Hematopoietic multipotent progenitor cell treated with erythropoietin and hydrocortisone succinate and interleukin-3 and kit ligand, for 8 days (in vitro differentiated cells): ENCODE measurements around the gene ACBD3.
"Not testable (repeated sequence)": the region's sequence is repeated elsewhere in the genome, so short reads cannot be mapped to it uniquely, and the experiment has no call there.

ENCODE experiments used
- DNase-seq: peaks from one replicate; pipeline ENCODE4 v3.0.0-alpha.2; 2015

The ACBD3 gene

DNA sequence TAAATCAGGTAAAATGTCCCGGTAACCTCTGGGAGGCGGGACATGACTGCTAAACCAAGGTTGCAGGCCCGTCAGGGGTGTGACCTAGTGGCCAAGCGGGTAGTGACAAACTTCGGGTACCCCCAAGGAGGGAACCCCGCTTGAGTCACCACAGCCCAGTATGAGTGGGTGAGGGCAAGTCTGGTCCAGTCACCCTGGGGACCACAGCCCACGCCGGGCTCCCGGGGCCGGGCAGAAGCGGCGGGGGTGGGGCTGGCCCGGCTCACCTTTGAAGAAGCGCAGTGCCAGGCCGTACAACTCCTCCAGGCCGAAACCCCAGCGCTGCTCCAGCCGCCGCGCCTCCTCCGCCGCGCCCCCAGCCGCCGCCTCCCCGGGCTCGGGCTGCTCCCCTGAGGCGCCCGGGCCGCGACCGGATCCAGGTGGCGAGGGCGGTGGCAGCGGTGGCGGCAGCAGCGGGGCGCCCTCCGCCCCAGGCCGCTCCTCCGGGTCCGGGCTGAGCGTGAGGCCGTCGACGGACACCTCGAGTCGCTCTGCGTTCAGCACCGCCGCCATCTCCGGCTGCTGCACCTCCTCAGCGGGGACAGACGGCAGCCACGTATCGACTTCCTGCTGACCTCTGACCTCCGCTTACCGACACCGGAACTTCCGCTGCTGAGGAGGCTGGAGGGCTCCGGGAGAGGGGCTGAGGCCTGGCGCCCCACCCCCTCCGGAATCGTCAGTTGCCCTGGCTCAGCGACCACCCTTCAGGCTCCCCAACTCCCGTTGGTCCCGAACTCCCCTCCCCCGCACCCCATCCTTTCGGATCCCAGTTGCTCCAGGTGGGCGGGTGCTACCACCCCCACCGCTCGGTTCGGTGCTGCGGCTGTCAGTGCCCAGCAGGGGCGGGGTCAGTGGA is at the start of gene ACBD3:
Gene ACBD3 (minus strand): TSS at position 618 of the 895 bp plus-strand sequence. CDS start 66 bp downstream, at position 552.
- DNase-seq, result peak; percentile 88

DNA sequence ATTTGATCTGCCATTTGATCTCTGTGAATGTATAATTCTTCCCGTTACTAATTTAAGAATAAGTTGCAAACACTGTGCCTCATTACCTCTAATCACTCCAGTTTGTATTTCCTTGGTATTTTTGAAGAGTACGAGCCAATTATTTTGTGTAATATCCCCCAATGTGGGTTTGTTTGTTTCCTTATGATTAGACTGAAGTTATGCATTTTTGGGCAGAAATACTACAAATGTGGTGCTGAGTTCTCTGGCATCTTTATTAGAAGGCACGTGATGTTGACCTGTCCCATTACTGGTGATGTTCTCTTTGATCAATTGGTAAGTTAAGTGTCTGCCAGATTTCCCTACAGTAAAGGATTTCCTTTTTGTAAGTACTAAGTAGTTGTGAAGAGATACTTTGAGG is 47.3 kb upstream of the ACBD3 start:
- DNase-seq, result no peak

DNA sequence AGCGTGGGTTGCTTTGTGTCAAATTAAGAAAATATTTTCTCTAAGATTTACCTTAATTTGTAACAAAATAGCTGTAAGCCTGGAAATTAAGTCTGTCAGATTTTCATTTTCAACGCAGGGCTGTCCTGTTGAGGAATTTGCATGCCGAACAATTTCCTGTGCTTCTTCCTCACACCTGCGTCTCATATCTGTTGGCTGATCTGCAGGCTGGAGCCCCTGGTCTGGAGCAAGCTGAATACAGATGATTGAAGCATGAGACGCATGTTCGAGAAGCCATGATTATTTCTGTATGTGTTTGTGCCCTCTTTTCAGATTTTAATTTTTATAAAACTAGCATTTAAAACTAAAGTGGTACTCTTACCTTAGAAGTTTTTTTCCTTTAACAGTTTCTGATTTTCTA is 46.8 kb upstream of the ACBD3 start:
- DNase-seq, result no peak

DNA sequence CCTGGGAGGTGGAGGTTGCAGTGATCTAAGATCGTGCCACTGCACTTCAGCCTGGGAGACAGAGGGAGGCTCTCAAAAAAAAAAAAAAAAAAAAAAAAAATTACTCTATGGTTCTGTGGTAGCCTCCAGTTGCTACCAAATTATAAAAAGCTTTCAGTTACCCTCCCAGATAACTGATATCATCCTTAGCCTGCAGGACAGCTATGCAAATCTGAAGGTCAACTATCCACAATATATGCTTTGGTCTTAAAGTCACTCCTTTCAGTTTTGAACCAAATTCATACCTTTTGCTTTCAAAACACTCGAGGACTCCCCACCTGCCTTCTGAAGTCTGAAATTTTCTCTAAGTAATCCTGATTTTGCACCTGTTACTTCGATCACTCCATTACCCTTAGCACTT is 40.1 kb upstream of the ACBD3 start:
- no peak for DNase-seq

DNA sequence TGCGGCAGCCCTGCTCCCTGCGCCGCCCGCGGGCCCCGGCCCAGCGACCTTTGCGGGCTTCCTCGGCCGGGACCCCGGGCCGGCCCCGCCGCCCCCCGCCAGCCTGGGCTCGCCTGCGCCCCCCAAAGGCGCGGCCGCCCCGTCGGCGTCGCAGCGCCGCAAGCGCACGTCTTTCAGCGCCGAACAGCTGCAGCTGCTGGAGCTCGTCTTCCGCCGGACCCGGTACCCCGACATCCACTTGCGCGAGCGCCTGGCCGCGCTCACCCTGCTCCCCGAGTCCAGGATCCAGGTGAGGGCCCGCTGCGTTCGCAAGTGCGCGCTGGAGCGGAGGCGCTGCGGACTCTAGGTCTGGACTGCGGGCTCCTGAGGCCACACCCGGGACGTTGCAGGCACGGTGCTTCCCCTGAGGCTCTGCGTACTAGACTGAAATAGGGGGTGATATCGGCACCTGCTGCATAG is 37.3 kb upstream of the ACBD3 start:
- no peak for DNase-seq

DNA sequence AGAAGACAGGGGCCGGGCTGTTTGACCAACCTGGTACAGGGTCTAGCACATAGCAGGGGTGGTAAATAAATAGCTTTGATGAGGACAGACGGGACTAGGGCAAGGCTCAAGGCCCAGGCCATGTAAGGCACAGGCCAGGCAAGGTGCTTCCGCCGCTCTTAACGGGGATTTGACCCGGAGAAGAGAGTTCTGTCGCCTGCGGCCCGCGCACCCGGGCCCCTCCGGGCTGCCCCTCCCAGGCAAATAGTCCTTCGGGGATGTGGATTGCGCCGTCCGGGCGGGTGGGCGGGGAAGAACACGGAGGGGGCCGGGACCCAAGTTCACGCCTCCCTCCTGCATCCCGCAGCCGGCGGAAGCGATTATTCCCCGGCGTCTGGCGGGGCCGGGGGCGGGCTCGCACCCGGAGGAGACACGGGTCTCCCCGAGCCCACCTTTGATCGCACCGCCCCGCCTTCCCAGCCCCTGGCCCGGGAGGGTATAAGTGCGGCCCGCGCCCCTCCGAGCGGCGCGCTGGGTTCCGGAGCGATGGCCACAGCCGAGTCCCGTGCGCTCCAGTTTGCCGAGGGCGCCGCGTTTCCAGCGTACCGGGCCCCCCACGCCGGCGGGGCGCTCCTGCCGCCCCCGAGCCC is 36.7 kb upstream of the ACBD3 start, which contains the start of gene MIXL1:
Gene MIXL1 (plus strand): TSS at position 508 of the 629 bp plus-strand sequence. CDS start 18 bp downstream, at position 526.
- DNase-seq, result no peak

DNA sequence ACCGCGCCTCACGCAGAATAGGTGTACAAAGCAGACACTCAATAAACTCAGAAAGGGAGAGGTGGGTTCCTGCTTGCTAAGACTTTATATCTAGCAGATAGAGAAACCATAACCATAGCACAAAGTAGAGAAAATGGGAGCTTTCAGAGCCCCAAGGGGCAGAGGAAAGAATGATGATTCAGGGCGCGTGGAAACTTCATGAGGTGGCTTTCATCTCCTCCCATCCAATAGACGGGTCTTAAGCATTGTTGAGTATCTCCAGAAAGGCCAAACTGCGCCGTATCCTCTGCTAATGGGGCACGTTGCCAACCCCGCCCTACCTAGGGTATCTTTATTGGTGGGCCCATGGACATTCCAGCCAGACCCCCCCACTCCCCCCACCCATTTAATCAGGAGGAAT is 36.1 kb upstream of the ACBD3 start:
- DNase-seq, result no peak

DNA sequence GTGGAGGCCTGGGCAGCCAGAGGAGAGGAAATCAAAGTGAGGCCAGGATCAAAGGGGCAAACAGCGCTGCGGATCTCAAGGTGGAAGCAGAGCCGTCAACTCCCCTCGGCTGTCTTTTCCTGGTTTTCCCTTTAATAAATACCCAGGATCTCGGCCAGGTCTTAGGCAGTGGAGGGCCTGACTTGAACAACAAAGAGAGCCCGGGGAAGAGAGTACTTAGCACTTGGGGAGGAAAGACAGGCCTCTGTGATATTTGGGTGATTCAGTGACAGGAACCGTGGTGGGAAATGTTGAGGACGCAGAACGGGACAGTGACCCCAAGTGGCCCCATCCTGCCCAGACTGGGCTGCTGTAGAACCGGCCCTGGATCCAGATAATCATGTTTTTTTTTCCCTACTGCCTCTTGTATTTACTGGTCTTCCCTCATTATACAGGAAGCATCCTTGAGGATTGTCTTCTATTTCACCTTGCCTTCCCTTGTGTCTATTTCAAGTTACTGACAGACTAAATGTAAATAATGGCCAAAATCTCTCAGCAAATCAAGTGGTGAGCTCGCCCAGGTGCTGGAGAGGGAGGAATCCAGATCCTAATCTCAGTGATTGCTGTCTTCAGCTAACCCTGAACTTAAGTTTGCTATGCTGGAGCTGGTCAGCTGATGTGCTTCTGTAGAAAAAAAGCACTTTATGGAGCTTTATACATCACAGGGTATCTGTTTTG is 34.1 kb upstream of the ACBD3 start:
- no peak for DNase-seq

DNA sequence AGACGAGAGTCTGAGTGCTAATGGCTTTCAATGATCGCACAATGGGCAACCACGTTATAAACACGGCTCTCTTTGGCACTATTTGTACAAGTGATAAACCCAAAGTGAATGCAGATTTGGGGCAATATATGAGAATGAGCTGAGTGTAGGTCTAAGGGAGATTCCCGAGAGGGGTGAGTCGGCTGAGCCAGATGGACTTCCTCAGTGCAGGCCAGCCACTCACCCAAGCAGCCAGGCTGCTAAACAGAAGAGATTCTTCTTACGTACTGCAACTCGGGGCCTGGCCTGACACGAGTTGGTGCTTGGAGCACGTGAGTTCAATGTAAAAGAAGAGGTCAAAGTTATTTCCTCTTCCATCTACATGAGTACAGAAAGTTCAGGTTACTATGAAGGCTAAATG is 30.7 kb upstream of the ACBD3 start:
- no peak for DNase-seq

DNA sequence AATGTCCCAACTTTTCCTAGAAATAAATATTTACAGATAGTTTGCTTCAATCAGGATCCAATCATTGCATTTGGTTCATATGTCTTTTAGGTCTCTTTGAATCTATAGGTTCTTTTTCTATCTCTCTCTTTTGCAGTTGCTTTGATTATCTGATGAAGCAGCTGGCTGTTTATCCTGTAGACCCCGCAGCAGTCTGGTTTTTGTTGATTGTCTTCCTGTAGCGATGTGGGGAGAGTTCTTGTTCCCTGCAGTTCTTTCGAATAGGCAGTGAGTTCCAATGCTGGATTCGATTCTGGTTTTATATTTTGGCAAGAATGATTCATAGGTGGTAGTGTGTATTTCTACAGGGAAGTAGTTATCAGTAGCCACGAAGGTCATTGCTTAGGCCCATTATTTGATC is 29.5 kb upstream of the ACBD3 start:
- peak; percentile 34 for DNase-seq

DNA sequence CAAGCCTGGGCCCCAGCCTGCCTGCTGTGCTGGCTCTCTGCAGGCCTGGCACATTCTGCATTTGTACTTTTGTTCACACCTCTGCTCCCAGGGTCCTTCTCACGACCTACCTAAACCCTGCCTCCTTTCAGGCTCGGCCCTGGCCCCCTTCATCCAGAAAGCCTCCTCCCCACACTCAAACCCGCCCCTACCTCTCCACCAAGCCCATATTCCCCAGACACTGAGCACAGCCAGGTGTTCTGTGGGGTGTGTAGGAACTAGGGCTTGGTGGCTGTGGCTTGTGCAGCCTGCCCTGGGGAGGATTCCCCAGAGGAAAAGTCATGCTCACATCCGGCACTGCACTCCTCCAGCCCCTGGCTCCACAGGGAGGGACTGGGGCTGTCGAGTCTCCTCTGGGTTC is 28.7 kb upstream of the ACBD3 start:
- DNase-seq, result no peak

DNA sequence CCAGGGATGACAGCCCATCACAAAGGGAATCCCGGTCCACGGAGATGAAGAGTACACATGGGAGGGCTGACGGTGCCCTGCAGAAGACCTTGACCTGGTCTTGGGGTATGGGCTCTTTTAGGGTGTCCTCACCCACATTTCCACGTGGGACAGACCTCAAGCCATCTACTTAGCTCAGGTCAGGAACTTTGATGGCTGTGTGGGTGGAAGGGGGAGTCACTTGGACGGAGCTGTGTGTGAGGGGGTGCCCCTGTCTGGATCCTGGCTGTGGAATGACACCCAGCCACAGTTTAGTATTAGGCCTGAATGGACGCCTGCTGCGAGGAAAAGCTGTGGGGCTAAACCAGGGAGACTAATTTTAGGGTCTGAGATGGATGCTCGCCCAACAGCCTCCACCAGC is 26.0 kb upstream of the ACBD3 start:
- DNase-seq, result no peak

DNA sequence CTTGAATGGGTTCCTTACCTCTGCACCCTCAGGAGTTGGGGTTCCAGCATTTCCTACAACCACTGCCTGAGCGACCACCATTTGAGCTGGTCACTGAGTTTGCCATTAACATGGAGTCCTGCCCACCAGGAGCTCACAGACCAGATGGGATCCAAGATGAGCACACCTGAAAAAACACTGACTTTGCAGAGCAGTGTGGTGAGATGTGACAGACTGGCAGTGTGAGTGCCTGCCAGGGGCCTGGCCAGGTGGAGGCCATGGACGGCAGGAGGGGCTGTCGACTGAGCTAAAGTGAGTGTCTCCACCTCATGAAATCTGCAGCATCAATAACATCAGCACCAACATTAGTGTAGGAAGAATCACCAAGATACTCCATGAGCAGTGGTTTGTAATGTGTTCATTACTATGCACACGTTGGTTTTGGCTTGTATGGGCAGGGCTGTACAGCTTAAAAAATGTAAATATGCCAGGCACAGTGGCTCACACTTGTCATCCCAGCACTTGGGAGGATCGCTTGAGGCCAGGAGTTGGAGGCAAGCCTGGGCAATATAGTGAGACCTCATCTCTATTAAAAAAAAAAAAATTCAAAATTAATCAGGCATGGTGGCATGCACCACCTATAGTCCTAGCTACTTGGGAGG is 24.8 kb upstream of the ACBD3 start:
- DNase-seq, result no peak

DNA sequence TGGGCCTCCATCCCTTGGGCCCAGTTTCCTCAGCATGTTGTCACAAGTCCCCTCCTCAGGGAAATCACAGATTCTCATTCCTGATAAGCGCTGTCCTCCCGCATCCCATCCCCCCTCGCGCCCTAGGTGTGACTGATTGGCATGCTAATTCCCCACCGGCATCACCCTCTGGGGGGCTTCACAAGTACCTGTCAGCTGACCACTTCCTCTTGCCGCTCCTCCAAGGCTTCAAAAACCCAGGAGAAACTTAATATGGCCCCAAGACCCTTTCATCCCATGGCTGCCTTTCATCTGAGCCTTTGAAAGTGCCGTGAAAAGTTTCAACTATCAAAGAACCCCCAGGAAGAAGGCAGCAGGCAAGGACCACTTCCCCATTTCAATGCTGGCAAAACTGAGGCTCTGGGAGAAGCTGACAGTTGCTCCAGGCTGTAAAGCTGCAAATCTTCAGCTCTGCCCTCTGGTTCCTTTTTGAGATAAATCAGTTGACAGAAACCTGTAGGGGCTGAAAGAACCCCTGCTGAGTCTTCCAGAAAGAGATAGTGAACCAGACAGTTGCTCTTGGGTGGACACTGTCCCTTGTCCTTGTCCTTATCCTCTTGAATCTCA is 24.1 kb upstream of the ACBD3 start:
- DNase-seq, result no peak

DNA sequence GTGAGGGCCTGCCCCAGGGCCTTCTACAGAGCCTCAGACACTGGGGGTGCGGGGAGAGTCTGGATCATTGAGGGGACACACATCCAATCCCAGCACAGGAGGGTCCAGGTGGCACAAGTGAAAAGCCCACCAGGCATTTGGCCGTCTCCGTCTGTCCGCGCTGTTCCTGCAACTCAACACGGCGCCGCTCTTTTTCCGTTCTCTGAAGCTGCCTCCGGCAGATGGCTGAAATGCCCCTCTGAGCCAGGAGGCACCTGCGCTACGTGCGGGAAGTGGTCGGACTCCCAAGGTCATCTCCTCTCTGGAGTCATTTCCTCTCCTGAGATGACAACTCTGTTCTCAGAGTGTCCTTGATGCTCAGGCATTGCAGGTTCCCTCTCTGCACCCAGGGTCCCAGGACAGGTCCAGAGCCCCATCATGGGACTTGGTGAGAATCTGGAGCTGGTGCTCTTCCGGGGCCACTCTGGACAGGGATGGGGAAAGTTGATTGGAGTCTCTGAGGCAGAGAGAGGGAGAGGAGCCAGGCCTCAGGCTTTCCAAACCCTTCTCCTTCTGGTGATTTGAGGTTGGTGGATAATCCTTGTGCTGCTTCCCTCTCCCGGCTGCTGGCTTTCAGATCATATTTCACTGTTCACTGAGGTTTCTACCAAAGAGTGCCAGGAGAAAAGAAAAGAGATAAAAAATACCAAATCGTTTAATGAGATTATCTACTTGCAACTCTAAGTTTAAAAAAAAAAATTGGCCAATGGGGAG is 22.9 kb upstream of the ACBD3 start:
- no peak for DNase-seq

DNA sequence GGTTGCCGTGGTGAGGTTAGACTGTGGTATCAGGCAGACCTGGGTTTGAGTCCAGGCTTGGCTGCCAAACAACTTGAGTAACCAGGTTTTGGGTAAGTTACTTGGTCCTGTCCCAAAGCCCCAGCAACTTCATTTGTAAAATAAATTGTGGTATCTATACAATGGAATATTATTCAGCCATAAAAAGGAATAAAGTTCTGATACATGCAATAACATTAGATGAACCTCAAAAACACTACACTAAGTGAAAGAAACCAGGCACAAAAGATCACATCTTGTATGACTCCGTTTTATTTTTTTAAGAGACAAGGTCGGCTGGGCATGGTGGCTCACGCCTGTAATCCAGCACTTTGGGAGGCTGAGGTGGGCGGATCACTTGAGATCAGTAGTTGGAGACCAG is 20.5 kb upstream of the ACBD3 start:
- DNase-seq, result no peak

DNA sequence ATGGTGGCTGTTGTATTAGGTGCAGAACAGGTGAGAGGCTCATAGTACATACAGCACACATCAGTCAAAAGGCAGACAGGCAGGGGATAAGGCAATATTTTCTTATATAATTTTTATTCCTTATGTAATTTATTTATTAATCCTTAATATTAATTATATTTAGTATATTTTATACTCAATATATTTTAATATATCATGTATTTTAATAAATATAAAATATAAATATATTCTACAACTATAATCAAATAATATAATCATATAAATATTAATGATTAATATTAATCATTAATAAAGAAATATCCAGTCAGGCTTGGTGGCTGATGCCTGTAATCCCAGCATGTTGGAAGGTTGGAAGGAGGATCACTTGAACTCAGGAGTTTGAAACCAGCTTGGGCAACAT is 17.7 kb upstream of the ACBD3 start:
- no peak for DNase-seq

DNA sequence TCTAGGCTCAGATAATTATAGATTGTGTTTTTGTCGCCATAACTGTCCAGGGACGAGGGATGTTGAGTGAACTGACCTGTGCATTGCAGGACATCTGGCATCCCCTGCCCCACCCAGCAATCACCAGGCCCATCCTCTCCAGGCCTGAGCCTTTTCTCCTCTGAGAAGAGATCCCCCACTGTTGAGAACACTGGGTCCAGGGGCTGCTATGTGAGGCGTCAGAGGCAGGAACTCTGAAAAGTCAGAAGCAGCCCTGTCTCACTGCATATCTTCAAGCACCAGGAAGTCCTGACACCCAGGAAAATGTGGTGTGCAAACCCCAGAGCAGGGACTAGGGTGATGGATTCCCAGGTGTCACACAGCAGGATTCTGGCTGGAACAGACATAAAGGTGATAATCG is 17.1 kb upstream of the ACBD3 start:
- no peak for DNase-seq

DNA sequence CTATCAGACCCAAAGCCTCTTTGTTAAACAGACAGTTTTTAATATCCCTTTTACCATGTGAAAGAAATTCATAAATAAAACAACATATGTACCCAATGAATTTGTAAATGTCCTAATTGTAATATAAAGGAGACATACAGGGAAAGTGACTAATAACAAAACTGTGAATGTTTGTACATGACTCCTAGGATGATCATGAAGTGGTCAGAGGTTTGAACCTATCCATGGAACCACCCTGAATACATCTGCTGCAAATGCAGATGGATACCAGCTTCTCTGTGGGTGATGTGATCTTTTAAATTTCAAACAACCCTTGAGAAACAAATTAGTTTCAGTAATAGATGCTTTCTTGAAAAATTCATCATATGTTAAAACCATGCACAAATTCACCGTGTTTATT is 16.7 kb upstream of the ACBD3 start:
- no peak for DNase-seq

DNA sequence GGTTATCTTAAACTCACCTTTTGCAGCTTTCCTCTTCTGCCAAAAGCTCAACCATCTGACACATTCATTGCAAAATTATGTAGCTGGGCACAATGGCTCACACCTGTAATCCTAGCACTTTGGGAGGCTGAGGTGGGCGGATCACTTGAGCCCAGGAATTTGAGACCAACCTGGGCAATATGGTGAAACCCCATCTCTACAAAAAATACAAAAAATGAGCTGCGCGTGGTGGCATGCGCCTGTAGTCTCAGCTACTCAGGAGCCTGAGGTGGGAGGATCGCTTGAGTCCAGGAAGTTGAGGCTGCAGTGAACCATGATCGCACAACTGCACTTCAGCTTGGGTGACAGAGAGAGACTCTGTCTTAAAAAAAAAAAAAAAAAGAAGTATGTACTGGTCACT is 16.1 kb upstream of the ACBD3 start:
- not testable (repeated sequence) for DNase-seq

DNA sequence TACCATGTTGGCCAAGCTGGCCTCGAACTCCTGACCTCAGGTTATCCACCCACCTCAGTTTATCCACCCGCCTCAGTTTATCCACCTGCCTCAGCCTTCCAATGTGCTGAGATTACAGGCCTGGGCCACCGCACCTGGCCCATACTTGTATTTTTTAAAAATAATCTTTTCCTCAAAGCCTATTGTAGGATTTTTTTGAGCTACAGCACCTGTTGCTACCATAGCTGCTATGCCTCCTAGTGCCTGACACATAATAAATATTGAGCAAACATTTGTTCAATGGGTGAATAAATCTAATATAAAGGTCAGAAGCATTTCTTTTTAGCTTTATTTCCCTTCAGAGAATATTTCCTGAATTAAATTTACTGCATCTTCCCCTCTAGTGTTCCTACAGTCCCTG is 15.7 kb upstream of the ACBD3 start:
- DNase-seq, result no peak

DNA sequence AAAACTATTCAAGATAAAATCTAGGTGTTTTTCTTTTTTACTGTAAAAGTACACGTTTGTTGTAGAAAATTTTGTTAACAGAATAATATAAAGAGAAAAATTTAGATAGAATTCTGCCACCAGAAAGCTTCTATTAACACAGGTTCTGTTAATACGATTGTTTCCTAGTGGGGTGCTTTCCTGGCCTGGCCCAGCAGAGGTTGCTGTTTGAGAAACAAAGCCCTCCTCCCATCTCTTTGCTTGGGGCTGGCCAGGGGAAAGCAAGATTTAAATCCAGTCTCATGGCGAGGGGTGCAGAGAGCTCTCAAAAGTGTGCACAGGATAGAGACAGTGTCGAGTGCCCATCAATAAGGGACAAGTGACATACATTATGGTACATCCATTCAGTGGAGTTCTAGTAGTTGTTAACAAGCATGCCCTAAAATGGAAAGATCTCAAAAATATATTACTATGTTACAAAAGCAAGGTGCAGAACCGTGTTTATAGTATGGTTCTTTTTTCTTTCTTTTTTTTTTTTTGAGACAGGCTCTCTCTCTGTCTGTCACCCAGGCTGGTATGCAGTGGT is 14.6 kb upstream of the ACBD3 start:
- DNase-seq, result peak; percentile 20
